Activated CD8-positive, alpha-beta T cell treated with anti-CD3 and anti-CD28 coated beads for 36 hours (primary cell): ENCODE results near the gene INO80. TPM values are rescaled to one million over a fixed set of nuclear protein-coding genes. Genes with fewer than 3 reads are reported as not detected.

Experiments
- ATAC-seq: fragments of 200-7000 bp; cut with Tn5 transposase; one replicate; pipeline ENCODE4 v1.10.0; 2021; ENCODE audit warnings: mild to moderate bottlenecking, moderate library complexity
- CTCF ChIA-PET: fragments of 350-600 bp; sonication (Branson Sonifier 250); formaldehyde crosslinking; loops from one replicate; lab custom pipeline; 2021; ENCODE audit warnings: antibody characterized with exemption; lab: Charles Lee
- POLR2A ChIA-PET: fragments of 350-600 bp; sonication (Branson Sonifier 250); formaldehyde crosslinking; loops from one replicate; lab custom pipeline; 2021; ENCODE audit warnings: antibody characterized with exemption; lab: Charles Lee
- DNase-seq: peaks from one replicate; pipeline ENCODE4 v3.0.0-alpha.2; 2020
- H3K27ac Mint-ChIP-seq: one replicate; pipeline ENCODE4 v1.8.0; 2021; ENCODE audit warnings: mild to moderate bottlenecking, mixed read lengths
- H3K27me3 Mint-ChIP-seq: one replicate; pipeline ENCODE4 v1.8.0; 2021; ENCODE audit warnings: mixed read lengths
- H3K36me3 Mint-ChIP-seq: one replicate; pipeline ENCODE4 v1.8.0; 2021; ENCODE audit warnings: low read depth, mixed read lengths
- H3K4me1 Mint-ChIP-seq: one replicate; pipeline ENCODE4 v1.8.0; 2021; ENCODE audit warnings: low read depth, mixed read lengths
- H3K4me3 Mint-ChIP-seq: one replicate; pipeline ENCODE4 v1.8.0; 2021; ENCODE audit warnings: mild to moderate bottlenecking, moderate library complexity, mixed read lengths
- H3K9me3 Mint-ChIP-seq: one replicate; pipeline ENCODE4 v1.8.0; 2021; ENCODE audit warnings: mixed read lengths
- intact Hi-C: fragments of 100-400 bp; cut with micrococcal nuclease; formaldehyde crosslinking; loops from one replicate; pipeline ENCODE4 v1.10.0; 2022
- total RNA-seq, 2 experiments: library from RNA; stranded (reverse); gene quantifications; one replicate each; pipeline ENCODE4 v1.2.3, GENCODE V29; 2021
- TF ChIP-seq, protein P1 (sequence below): fragments of 200-600 bp; IDR thresholded peaks from one replicate; pipeline ENCODE4 v1.8.0; 2022; ENCODE audit warnings: antibody characterized with exemption, mild to moderate bottlenecking

INO80 gene
- total RNA-seq, 2 experiments from 2014 or later = 19.1 to 20.2 TPM

DNA sequence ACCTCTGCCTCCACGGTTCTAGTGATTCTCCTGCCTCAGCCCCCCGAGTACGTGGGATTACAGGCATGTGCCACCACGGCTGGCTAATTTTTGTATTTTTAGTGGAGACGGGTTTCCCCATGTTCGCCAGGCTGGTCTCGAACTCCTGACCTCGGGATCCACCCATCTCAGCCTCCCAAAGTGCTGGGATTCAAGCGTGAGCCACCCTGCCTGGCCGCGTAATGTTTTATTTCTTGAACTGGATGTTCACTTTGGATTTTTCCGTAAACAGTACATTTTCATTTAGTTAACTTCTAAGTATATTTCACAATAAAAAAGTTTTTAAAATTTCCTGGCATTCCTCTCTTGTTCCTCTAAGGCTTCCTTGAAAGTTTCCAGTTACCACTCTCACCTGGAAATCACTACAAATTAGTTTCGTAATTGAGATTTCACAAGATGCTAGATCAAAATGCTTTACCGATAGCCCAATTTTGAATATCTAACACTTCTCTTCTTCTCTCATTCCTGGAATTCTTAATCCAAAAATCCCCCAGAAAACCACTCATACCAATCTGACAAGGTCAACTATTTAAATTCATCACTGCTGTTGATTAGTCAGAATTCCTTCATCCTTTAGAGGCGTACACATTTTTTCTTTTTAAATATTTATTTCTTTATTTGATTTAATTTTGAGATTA, 44.7 kb upstream of the INO80 start:
- H3K27ac Mint-ChIP-seq = no peak overlapping the region
- peaks cover 13% of the 10 kb centered on the region for H3K4me1 Mint-ChIP-seq
- intact Hi-C loops = no loop called here
- TF ChIP-seq, protein P1, sequence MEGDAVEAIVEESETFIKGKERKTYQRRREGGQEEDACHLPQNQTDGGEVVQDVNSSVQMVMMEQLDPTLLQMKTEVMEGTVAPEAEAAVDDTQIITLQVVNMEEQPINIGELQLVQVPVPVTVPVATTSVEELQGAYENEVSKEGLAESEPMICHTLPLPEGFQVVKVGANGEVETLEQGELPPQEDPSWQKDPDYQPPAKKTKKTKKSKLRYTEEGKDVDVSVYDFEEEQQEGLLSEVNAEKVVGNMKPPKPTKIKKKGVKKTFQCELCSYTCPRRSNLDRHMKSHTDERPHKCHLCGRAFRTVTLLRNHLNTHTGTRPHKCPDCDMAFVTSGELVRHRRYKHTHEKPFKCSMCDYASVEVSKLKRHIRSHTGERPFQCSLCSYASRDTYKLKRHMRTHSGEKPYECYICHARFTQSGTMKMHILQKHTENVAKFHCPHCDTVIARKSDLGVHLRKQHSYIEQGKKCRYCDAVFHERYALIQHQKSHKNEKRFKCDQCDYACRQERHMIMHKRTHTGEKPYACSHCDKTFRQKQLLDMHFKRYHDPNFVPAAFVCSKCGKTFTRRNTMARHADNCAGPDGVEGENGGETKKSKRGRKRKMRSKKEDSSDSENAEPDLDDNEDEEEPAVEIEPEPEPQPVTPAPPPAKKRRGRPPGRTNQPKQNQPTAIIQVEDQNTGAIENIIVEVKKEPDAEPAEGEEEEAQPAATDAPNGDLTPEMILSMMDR = no peak
- H3K27me3 Mint-ChIP-seq = no peaks in the 10 kb centered on the region
- no peak overlapping the region for H3K4me3 Mint-ChIP-seq
- no peaks in the 10 kb centered on the region for H3K36me3 Mint-ChIP-seq
- H3K9me3 Mint-ChIP-seq = no peaks in the 10 kb centered on the region
- ATAC-seq (no peak), DNase-seq (no peak)
- ChIA-PET POLR2A (no interaction called here), CTCF (no interaction called here)

DNA sequence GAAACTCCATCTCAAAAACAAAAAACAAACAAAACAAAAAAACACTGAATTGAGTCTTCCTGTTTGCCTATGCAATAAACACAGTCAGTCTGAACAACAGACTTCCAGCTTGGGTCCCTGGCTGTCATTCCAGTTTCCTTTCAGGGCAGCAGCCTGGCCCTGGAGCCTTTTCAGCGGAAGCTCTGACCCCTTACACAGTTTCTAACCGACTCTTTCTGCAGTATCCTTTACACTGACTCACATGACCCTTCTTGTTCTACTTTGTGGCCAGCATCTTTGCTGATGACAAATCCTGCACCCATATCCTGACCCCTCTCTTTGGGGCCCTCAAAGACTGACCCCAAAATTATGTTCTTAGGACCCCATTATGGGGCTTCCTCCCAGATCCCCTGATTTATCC, 38.3 kb upstream of the INO80 start:
- ATAC-seq (no peak), DNase-seq (no peak)
- ChIA-PET POLR2A (no interaction called here), CTCF (no interaction called here)
- no peak overlapping the region for H3K27ac Mint-ChIP-seq
- intact Hi-C loops = no loop called here
- H3K27me3 Mint-ChIP-seq = no peaks in the 10 kb centered on the region
- no peaks in the 10 kb centered on the region for H3K36me3 Mint-ChIP-seq
- TF ChIP-seq, protein P1 = no peak
- no peaks in the 10 kb centered on the region for H3K9me3 Mint-ChIP-seq
- H3K4me1 Mint-ChIP-seq = peaks cover 7% of the 10 kb centered on the region
- H3K4me3 Mint-ChIP-seq = no peak overlapping the region

DNA sequence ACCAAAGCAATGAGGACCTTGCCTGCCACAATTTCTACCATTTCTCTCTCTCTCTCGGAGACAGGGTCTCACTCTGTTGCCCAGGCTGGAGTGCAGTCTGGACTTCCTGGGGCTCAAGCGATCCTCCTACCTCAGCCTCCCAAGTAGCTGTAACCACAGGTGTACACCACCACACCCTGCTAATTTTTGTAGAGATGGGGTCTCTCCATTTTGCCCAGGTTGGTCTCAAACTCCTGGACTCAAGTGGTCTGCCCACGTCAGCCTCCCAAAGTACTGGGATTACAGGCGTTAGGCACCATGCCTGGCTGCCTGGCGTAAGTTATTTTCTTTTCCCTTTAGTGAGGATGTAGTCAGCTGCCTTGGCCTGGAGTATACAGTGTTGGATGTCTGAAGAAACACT, 37.7 kb upstream of the INO80 start:
- intact Hi-C loops = no loop called here
- H3K27ac Mint-ChIP-seq = no peak overlapping the region
- no peaks in the 10 kb centered on the region for H3K9me3 Mint-ChIP-seq
- no peaks in the 10 kb centered on the region for H3K36me3 Mint-ChIP-seq
- no peaks in the 10 kb centered on the region for H3K27me3 Mint-ChIP-seq
- POLR2A ChIA-PET = no interaction called here
- DNase-seq (no peak), ATAC-seq (no peak)
- peaks cover 7% of the 10 kb centered on the region for H3K4me1 Mint-ChIP-seq
- CTCF ChIA-PET = no interaction called here
- H3K4me3 Mint-ChIP-seq = no peak overlapping the region
- TF ChIP-seq, protein P1 = no peak

DNA sequence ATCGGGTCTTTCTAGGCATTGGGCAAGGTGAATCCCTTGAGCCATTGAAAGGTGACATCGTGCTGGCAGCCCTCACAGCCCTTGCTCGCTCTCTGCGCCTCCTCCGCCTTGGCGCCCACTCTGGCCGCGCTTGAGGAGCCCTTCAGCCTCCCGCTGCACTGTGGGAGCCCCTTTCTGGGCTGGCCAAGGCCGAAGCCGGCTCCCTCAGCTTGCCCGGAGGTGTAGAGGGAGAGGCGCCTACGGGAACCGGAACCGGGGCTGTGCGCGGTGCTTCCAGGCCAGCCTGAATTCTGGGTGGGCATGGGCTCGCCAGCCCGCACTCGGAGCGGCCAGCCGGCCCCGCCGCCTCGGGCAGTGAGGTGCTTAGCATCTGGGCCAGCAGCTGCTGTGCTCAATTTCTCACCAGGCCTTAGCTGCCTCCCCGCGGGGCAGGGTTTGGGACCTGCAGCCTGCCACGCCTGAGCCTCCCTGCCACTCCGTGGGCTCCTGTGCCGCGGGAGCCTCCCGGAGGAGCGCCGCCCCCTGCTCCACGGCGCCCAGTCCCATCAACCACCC, 35.4 kb upstream of the INO80 start:
- Mint-ChIP-seq H3K4me1 (peaks cover 7% of the 10 kb centered on the region), H3K4me3 (no peak overlapping the region), H3K27ac (no peak overlapping the region), H3K36me3 (no peaks in the 10 kb centered on the region), H3K27me3 (no peaks in the 10 kb centered on the region), H3K9me3 (no peaks in the 10 kb centered on the region)
- ChIA-PET POLR2A (interaction anchor here (0.9 to 1.0 kb wide), 2 partner anchors 35 to 37 kb away, joined by 3 read pairs; partner anchors contain the start of gene INO80), CTCF (no interaction called here)
- ATAC-seq = no peak
- intact Hi-C loops = no loop called here
- TF ChIP-seq, protein P1 = no peak
- DNase-seq = no peak

DNA sequence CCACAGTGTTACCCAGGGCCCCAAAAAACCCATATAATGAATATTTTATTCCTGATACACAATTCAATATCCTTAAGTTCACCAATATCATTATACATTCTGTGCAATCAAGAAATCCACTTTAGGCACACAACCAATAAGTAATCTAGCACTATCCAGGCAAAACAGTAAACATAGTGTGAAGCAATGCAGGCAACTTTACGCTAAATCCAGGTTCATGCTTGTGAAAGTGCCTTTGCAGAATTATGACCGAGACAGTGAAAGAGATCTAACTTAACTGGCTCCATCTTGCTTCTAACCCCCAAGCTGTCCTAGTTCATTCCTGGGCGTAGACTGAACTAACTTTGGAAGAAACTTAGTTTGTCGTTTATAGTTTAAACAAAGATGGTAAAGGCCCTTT, 34.2 kb upstream of the INO80 start:
- TF ChIP-seq, protein P1 = no peak
- DNase-seq (no peak), ATAC-seq (no peak)
- Mint-ChIP-seq H3K27me3 (no peaks in the 10 kb centered on the region), H3K27ac (no peak overlapping the region), H3K36me3 (no peaks in the 10 kb centered on the region), H3K4me1 (peaks cover 7% of the 10 kb centered on the region), H3K9me3 (no peaks in the 10 kb centered on the region), H3K4me3 (no peak overlapping the region)
- ChIA-PET CTCF (no interaction called here), POLR2A (interaction anchor here (1.0 kb wide), 1 partner anchor 36 kb away, joined by 3 read pairs; no protein-coding TSS in a partner anchor)
- intact Hi-C loops = no loop called here
